Stimulated activated CD8-positive, alpha-beta memory T cell treated with anti-CD3 and anti-CD28 coated beads, Interleukin-4, amount 100 ng/mL, for 4 hours (primary cell): Measurements from ENCODE around the gene TXNDC5.
"Not testable (repeated sequence)": the region's sequence is repeated elsewhere in the genome, so short reads cannot be mapped to it uniquely, and the experiment has no call there.

Source experiments
- DNase-seq, 2 donors: peaks; one replicate each; pipeline ENCODE4 v3.0.0-alpha.2; 2020; ENCODE audit warnings: low read depth in 2 of 2, low spot score in 1 of 2

The TXNDC5 gene

DNA sequence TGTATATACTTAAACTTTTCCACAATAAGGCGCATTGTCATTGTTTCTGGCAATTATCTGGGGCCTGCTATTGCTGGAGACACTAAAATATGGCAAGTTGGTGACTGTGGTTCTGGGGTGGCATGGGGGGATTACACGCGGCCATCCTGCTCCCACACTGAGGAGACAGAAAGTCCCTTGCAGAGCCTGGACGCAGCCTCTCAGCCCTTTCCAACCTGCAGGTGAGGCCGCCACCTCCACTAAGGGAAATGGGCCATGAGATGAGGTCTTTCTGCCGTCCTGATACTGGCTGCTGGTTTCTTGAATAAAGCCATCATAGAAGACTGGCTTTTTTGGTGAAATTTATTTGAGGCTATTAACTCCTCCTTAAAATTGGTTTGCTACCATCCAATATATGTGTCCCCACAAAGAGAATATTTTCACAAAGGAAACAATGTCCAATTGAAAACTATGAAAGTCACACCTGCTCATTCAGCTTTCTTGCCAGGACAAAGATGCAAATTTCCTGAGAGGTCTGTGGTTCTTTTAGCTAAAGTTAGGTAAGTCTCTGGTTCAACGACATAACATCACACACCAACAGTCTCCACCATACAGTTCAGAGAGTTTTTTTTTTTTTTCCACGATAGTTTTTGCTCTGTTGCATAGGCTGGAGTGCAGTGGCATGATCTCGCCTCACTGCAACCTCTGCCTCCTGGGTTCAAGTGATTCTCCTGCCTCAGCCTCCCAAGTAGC lies 13.0 kb downstream of the TXNDC5 start:
- no peak for DNase-seq

GRCh38 chr6:7896465-7896987 lies 14.1 kb downstream of the TXNDC5 start:
- no peak for DNase-seq

DNA sequence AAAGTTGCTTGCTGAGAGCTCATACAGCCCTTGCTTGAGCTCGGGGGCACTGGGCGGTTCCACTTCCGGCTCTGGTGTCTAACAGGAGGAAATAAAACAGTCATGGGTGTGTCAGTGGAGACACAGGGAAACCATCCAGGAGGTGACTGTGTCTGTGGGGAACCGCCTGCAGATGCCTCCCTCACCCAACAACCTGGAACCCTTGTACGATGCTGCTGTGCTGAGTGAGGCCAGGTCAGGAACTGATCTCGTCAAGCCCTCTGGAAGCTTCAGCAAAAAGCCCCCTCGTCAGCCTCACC lies 15.5 kb downstream of the TXNDC5 start:
- no peak for DNase-seq

DNA sequence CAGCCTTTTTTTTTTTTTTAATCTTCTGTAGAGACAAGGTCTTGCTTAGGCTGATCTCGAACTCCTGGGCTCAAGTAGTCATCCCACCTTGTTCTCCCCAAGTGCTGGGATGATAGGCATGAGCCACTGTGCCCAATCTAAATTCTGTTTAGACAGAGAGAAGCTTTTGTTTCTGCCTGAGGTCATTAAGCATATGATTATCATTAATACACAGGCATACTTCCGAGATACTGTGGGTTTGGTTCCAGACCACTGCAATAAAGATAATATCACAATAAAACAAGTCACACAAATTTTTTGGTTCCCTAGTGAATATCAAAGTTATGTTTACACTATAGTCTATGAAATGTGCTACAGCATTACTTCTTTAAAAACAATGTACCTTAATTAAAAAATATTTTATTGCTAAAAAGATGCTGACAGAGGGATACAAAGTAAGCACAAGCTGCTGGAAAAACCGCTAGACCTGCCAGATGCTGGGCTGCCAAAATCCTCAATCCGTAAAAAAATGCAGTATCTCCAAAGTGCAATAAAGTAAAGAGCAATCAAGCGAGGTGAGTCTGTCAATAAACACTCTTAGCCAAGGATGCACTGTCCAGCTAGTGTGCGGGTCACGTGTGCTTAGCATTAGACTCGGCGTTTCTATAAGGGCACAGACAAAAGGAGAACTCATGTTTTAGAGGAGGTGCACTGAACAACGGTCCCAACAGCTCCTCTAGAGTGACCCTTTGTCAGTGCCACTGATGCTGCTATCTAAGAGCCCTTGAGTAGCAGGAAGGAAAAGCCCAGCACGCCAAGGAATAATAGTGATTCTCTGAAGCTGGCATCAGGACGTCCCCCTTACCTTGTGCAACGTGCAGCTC lies 16.1 kb downstream of the TXNDC5 start:
- no peak for DNase-seq

DNA sequence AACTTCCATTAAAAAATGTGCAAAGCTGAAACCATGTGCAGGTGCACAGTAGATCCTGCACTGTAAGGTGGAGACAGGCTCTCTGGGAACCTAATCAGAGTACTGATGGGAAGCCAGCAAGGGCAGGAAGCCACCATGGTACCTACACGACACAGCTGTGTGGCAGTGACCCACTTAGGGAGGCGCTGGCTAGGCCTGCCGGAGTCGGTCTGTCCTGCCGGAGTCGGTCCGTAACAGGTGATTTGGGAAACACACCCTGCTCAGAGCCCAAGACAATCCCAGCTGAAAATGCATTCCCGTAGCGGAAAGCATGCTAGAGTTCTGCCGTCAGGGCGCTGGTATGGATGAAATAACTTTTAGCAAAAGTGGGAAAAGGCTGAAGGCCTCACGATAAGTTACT lies 17.2 kb downstream of the TXNDC5 start:
- DNase-seq, result no peak

- DNase-seq, result not testable (repeated sequence)
Observed at GRCh38 chr6:7892367-7892766, 18.2 kb downstream of the TXNDC5 start.

DNA sequence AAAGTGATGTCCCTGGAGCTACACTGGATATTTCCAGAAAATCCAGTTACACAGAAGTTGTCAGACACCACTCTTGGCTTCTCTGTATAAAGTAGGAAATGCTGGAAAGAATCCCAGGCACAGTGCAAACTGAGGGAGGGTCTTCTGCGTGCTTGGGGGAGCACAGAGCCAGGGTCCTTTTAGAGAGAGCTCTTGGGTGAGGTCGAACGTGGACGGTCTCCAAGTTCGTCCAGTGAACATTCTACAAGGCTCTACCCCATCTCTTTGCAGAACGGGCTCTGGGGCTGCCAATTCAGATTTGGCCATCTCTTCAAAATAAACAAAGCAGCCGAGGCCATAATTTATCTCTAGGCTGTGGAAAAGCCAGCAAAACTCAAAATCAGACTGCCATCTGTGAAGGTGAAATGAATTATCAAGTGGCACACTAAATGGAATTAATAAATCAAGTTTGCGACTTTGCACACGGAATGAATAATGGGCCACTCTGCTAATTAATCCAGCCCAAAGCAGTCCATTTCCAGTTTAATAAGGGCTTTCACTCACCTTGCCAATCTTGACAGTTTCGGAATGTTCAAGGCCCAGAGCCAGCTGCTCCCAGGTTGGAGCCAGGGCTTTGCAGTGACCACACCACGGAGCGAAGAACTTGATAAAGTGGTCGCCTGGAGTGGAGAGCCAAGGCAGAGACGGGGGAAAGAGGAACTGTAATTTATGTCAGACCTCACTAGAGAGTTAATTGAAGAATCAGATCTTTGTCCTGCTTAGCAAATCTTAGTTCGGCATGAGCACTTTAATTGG lies 19.3 kb downstream of the TXNDC5 start:
- DNase-seq, result no peak

DNA sequence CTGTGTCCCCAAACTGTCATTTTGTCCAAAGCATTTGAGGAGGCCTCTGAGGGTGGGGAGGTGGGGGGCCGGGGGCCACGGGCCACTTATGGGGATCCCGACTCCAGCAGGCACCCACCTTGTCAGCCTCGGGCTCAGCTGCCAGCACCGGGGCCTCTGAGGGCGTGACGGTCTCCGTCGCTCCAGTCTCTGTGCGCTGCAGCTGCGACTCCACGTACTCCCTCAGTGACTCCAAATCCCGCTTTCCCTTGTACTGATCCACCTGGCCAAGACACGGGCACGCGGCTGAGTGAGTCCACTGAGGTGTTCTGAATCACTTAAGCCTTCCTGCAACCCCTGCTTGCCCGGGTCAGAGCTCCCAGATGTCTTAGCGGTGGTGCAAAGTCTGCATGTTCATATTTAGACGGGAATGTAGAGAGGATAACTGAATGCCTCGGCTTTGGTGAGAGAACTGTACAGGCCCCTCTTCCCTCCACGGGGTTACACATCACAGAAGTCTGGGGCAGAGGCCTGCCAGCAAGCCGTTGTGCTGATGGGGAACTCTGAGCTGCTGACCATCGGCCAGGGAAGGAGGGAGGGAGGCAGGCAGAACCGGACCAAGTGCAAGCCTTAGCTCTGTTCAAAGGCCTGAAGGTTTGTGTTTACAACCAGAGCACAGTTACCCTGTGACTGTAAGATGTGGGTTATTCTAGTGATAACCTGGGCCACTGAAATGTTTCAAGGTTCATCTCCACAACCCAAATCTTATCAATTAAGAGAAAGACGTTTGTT lies 21.8 kb downstream of the TXNDC5 start:
- no peak for DNase-seq

- no peak for DNase-seq
Observed at GRCh38 chr6:7887278-7887991, 23.2 kb downstream of the TXNDC5 start.

- DNase-seq, result no peak
Observed at GRCh38 chr6:7886132-7886531, 24.5 kb downstream of the TXNDC5 start.

DNA sequence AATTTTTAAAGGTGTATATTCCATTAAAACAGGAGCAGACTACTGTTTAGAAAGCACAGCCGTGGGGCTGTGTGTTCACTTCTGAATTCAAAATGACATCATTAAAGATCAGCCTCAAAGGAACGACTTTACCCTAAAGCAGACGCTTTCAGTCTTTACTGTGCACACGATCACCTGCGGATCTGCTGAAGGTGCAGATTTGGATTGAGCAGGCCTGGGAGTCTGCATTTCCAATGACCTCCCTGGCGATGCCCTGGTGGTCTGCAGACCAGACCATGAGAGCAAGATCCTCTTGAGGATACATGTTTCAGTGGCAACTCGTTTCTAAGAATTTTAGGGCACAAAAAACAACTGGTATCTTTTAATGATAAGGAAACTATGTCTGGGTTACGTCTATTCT lies 27.2 kb downstream of the TXNDC5 start:
- DNase-seq, result no peak

- no peak for DNase-seq
Observed at GRCh38 chr6:7882505-7883257, 27.9 kb downstream of the TXNDC5 start.

DNA sequence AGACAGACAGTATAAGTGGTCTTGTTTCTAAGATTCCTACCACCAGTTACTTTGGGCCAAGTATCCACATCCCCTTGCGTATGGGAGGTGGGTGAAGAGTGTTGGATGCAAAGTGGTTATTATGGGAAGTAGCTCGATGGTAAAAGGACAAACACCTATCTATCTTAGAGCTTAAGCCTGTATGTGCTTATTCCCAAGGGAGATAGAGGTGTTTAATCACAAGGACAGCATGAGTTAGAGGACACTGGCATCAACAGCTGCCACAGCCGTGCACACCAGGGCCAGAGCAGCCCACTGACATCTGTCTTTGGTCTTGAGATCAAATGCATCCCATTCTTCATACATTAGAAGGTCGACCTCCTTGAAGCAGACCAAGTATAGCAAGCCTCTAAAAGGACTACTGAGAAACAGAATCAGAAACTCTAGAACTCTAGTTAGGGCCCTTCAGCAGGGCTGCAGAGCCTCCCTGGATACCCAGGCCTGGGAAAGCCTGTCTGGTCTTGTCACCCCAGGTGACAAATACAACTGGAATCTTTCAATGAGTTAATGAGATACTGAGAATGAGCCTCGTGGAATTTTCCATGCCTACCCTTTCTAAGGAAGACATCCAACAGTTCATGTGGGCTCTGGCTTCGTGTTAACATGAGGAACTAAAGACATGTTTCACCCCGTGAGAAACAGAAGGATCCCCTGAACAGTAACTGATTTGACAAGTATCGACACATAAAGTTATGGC lies 28.7 kb downstream of the TXNDC5 start:
- DNase-seq, result no peak

DNA sequence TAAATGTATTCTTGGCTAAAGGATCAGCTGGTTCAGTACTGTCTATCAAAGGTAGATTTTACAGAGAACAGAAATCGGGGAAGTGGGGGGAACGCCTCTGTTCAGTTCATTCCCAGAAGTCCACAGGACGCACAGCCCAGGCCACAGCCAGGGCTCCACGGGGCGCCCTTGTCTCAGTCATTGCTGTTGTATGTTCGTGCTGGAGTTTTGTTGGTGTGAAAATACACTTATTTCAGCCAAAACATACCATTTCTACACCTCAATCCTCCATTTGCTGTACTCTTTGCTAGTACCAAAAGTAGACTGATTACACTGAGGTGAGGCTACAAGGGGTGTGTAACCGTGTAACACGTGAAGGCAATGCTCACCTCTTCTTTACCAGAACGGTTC lies 29.9 kb downstream of the TXNDC5 start:
- no peak for DNase-seq

- no peak for DNase-seq
Observed at GRCh38 chr6:7879980-7880717, 30.4 kb downstream of the TXNDC5 start.

- DNase-seq, result no peak
Observed at GRCh38 chr6:7879579-7879978, 31.0 kb downstream of the TXNDC5 start.

DNA sequence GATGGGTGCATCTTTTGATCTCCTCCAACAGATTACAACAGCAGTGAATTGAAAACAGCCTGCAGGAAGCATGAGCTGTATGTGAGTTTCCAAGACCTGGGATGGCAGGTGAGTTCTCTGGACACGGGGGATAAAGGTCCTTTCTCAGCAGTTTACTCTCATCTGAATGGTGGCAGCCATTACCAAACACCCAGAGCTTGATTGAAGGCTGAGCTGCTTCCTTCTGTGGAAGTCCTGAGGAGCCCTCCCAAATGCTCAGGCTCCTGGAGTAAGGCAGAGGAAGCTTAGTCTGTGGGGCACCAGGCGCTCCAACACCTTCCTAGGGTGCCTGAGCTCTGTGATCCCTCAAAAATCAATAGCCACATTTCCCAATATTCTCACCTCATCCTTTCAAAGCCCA lies 31.5 kb downstream of the TXNDC5 start:
- DNase-seq, result no peak

DNA sequence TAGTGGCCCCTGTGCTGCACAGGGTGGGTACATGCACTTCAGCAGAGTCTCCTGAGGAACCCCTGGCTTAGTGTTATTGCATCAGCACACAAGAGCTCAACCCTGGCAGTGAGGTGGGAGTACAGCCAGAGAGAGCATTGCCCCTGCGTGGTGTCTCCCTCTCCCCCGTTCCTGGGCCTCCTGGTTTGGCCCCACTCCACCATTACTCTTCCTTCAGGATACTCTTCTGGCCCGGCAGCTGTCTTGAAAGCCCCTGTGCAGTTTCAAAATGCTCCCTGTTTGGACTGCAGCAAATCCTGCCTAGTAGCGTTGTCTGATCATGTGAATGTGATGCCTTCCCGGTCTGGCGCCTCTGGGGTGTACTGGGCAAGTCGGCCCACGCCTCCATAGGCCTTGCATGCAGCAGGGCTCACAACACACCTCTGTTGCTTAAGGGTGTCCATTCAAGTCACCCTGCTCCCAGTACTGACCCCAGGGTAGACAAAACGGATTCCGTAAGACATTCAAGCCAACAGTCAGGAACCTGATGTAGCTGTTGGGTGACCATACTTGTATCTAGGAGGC lies 32.1 kb downstream of the TXNDC5 start:
- DNase-seq, result no peak
